B cell (primary cell): ENCODE measurements around the gene STMP1.

Experiments used
- CTCF ChIP-seq: fragments of 200-600 bp; IDR thresholded peaks from one replicate; pipeline ENCODE4 v1.8.0; 2022; ENCODE audit warnings: antibody characterized with exemption, mild to moderate bottlenecking
- EZH2 ChIP-seq: IDR thresholded peaks from 2 replicates; pipeline ENCODE4 v1.6.1; 2012; ENCODE audit warnings: borderline replicate concordance, low read depth, mild to moderate bottlenecking, moderate library complexity, low read length; ENCODE audit not compliant: insufficient read depth, poor library complexity, severe bottlenecking

DNA sequence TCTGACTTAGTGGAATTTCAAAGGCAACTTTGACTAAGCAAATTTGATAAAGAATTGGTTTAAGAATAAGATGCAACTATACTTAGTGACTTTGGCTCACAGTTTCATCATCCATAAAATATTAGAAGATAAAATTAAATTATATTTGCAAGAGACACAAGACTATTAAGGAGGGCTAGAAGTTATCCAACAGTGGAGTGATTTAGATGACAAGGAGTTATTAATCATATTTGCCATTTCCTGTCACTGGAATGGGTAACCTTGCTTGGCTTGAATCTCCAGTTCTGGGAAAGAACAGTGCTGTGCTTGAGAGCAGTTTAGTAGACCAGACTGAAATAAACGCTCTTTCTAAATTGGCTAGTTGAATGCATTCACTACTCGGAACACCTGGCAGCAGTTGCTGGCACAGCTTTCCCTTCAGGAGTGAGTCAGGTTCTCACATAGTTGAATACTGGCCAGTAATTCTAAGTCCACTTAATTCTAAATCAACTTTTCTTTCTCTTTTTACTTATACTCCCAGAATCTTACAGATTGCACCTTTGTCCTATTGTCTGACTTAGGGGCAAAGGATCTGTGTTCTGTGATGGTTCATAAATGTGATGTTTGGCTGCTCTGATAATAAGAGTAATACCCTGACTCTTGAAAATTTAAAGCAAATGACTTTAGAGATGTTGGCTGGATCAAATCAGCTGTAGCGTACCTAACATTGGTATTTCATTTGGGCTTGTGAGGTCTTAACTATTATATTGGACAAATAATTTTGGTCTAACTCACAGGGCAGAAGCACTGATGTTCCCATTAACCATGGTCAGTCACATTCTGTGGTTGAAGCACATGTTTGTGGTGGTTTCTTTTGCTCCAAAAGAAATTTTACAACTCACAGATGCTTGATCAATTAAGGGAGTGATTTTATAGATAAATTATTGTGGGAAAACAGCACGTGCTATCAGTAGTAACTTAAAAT lies 16.6 kb downstream of the STMP1 start:
- TF ChIP-seq CTCF (no peak), EZH2 (no peak)
